Kidney epithelial cell (primary cell): ENCODE results near the gene RPTOR. TPM values are rescaled to one million over a fixed set of nuclear protein-coding genes. Genes with fewer than 3 reads are reported as not detected.

Source experiments
- DNase-seq: peaks from one replicate; pipeline ENCODE4 v3.0.0-alpha.2; 2010; ENCODE audit warnings: low read depth
- H3K27me3 ChIP-seq: 2 replicates; pipeline ENCODE4 v1.6.0; 2011; ENCODE audit warnings: low read length; ENCODE audit not compliant: control insufficient read depth, insufficient read depth
- H3K36me3 ChIP-seq: 2 replicates; pipeline ENCODE4 v1.5.1; 2011; ENCODE audit warnings: low read length; ENCODE audit not compliant: control insufficient read depth, insufficient read depth
- H3K4me3 ChIP-seq: 2 replicates; pipeline ENCODE4 v1.5.1; 2011; ENCODE audit warnings: low read depth, mild to moderate bottlenecking, control low read depth, low read length
- CTCF ChIP-seq: IDR thresholded peaks from 2 replicates; pipeline ENCODE4 v1.5.1; 2011; ENCODE audit warnings: mild to moderate bottlenecking, moderate library complexity, low read length, control low read depth, inconsistent platforms; ENCODE audit not compliant: insufficient read depth, poor library complexity, severe bottlenecking
- total RNA-seq: library from RNA; depleted of rRNA; stranded (reverse); fragments of >200 nt; gene quantifications from 2 replicates; pipeline ENCODE4 v1.2.3, GENCODE V29; 2015

The RPTOR gene
- total RNA-seq, 1 donor from 2014 or later, result 22.7 TPM

GRCh38 chr17:80766290-80766855 lies 221.7 kb downstream of the RPTOR start:
- Histone ChIP-seq H3K4me3 (no peak overlapping the region), H3K36me3 (no peaks in the 10 kb centered on the region), H3K27me3 (no peaks in the 10 kb centered on the region)
- TF ChIP-seq CTCF, result no peak
- no peak for DNase-seq

GRCh38 chr17:80768389-80768788 lies 223.8 kb downstream of the RPTOR start:
- Histone ChIP-seq H3K27me3 (no peaks in the 10 kb centered on the region), H3K4me3 (no peak overlapping the region), H3K36me3 (no peaks in the 10 kb centered on the region)
- no peak for DNase-seq
- TF ChIP-seq CTCF, result no peak

GRCh38 chr17:80768936-80769335 lies 224.3 kb downstream of the RPTOR start:
- no peaks in the 10 kb centered on the region for H3K27me3 ChIP-seq
- TF ChIP-seq CTCF, result no peak
- no peak for DNase-seq
- H3K4me3 ChIP-seq, result no peak overlapping the region
- no peaks in the 10 kb centered on the region for H3K36me3 ChIP-seq

- TF ChIP-seq CTCF, result no peak
- no peak for DNase-seq
- H3K36me3 ChIP-seq, result no peaks in the 10 kb centered on the region
- H3K4me3 ChIP-seq, result no peak overlapping the region
- no peaks in the 10 kb centered on the region for H3K27me3 ChIP-seq
Observed at GRCh38 chr17:80769516-80769915, 224.9 kb downstream of the RPTOR start.

- Histone ChIP-seq H3K36me3 (no peaks in the 10 kb centered on the region), H3K4me3 (no peak overlapping the region), H3K27me3 (no peaks in the 10 kb centered on the region)
- TF ChIP-seq CTCF, result no peak
- no peak for DNase-seq
Observed at GRCh38 chr17:80769936-80770625, 225.4 kb downstream of the RPTOR start.

- no peak for TF ChIP-seq CTCF
- no peak overlapping the region for H3K4me3 ChIP-seq
- DNase-seq, result no peak
- no peaks in the 10 kb centered on the region for H3K27me3 ChIP-seq
- H3K36me3 ChIP-seq, result no peaks in the 10 kb centered on the region
Observed at GRCh38 chr17:80770881-80771611, 226.4 kb downstream of the RPTOR start.
